SJCRH30 (cell line): ENCODE data around the gene ARHGEF35. TPM values are rescaled to one million over a fixed set of nuclear protein-coding genes. Genes with fewer than 3 reads are reported as not detected.
"Not testable (repeated sequence)": the region's sequence is repeated elsewhere in the genome, so short reads cannot be mapped to it uniquely, and the experiment has no call there.

Source experiments
- DNase-seq, 2 experiments: peaks; one replicate each; pipeline ENCODE4 v3.0.0-alpha.2; 2015 to 2020
- H3K27ac ChIP-seq: fragments of 250-450 bp; sonication (Bioruptor Pico); 2 replicates; pipeline ENCODE4 v1.5.1; 2020; ENCODE audit warnings: mild to moderate bottlenecking, moderate library complexity
- H3K27me3 ChIP-seq: fragments of 250-450 bp; sonication (Bioruptor Pico); 2 replicates; pipeline ENCODE4 v1.5.1; 2020; ENCODE audit warnings: mild to moderate bottlenecking, moderate library complexity
- H3K36me3 ChIP-seq: fragments of 250-450 bp; sonication (Bioruptor Pico); 2 replicates; pipeline ENCODE4 v1.5.1; 2020; ENCODE audit warnings: mild to moderate bottlenecking, moderate library complexity
- H3K4me1 ChIP-seq: fragments of 250-450 bp; sonication (Bioruptor Pico); 2 replicates; pipeline ENCODE4 v1.5.1; 2020; ENCODE audit warnings: mild to moderate bottlenecking, moderate library complexity
- H3K4me3 ChIP-seq: fragments of 250-450 bp; sonication (Bioruptor Pico); 2 replicates; pipeline ENCODE4 v1.5.1; 2020; ENCODE audit warnings: mild to moderate bottlenecking, moderate library complexity
- H3K9me3 ChIP-seq: fragments of 250-450 bp; sonication (Bioruptor Pico); replicated peaks from 2 replicates; pipeline ENCODE4 v1.5.1; 2020; ENCODE audit warnings: mild to moderate bottlenecking, moderate library complexity
- total RNA-seq: library from RNA; depleted of rRNA; stranded (reverse); fragments of >200 nt; shearing (Covaris generic); gene quantifications from 2 replicates; pipeline ENCODE4 v1.2.3, GENCODE V29; 2014; rRNA removed

Gene ARHGEF35
- total RNA-seq = not detected in 2 replicates

- not testable (repeated sequence) for DNase-seq, H3K4me3 ChIP-seq, H3K9me3 ChIP-seq, H3K4me1 ChIP-seq, H3K36me3 ChIP-seq, H3K27ac ChIP-seq, H3K27me3 ChIP-seq
Observed at GRCh38 chr7:144195212-144195872, at the start of gene ARHGEF35. ARHGEF35 (minus strand) TSS chr7:144195833; CDS start chr7:144188383, 7,450 bp downstream.

GRCh38 chr7:144245372-144245771 lies 49.7 kb upstream of the ARHGEF35 start:
- not testable (repeated sequence) for H3K4me1 ChIP-seq, H3K27me3 ChIP-seq, DNase-seq, H3K36me3 ChIP-seq, H3K4me3 ChIP-seq, H3K27ac ChIP-seq, H3K9me3 ChIP-seq

- H3K36me3 ChIP-seq, H3K9me3 ChIP-seq, H3K4me3 ChIP-seq, DNase-seq, H3K27ac ChIP-seq, H3K4me1 ChIP-seq, H3K27me3 ChIP-seq: not testable (repeated sequence)
Observed at GRCh38 chr7:144239365-144239764, 43.7 kb upstream of the ARHGEF35 start, which contains the start of gene OR2A42. OR2A42 (minus strand) TSS chr7:144239605; CDS start chr7:144232843, 6,762 bp downstream.

- H3K27me3 ChIP-seq, H3K9me3 ChIP-seq, H3K4me1 ChIP-seq, H3K36me3 ChIP-seq, H3K4me3 ChIP-seq, H3K27ac ChIP-seq, DNase-seq: not testable (repeated sequence)
Observed at GRCh38 chr7:144238530-144239082, 43.0 kb upstream of the ARHGEF35 start.

GRCh38 chr7:144233039-144233438 lies 37.4 kb upstream of the ARHGEF35 start:
- H3K27me3 ChIP-seq, H3K27ac ChIP-seq, DNase-seq, H3K4me1 ChIP-seq, H3K9me3 ChIP-seq, H3K36me3 ChIP-seq, H3K4me3 ChIP-seq: not testable (repeated sequence)

- not testable (repeated sequence) for H3K4me3 ChIP-seq, H3K4me1 ChIP-seq, DNase-seq, H3K9me3 ChIP-seq, H3K27ac ChIP-seq, H3K27me3 ChIP-seq, H3K36me3 ChIP-seq
Observed at GRCh38 chr7:144231027-144231426, 35.4 kb upstream of the ARHGEF35 start.

- H3K27ac ChIP-seq, H3K4me3 ChIP-seq, H3K4me1 ChIP-seq, H3K27me3 ChIP-seq, H3K36me3 ChIP-seq, H3K9me3 ChIP-seq, DNase-seq: not testable (repeated sequence)
Observed at GRCh38 chr7:144228810-144229209, 33.2 kb upstream of the ARHGEF35 start.

- not testable (repeated sequence) for DNase-seq, H3K4me3 ChIP-seq, H3K4me1 ChIP-seq, H3K27me3 ChIP-seq, H3K27ac ChIP-seq, H3K9me3 ChIP-seq, H3K36me3 ChIP-seq
Observed at GRCh38 chr7:144226866-144227265, 31.2 kb upstream of the ARHGEF35 start.

- not testable (repeated sequence) for DNase-seq, H3K9me3 ChIP-seq, H3K27me3 ChIP-seq, H3K4me3 ChIP-seq, H3K36me3 ChIP-seq, H3K4me1 ChIP-seq, H3K27ac ChIP-seq
Observed at GRCh38 chr7:144223675-144224074, 28.0 kb upstream of the ARHGEF35 start.

GRCh38 chr7:144220531-144220930 lies 24.9 kb upstream of the ARHGEF35 start:
- DNase-seq, H3K27me3 ChIP-seq, H3K4me3 ChIP-seq, H3K4me1 ChIP-seq, H3K36me3 ChIP-seq, H3K27ac ChIP-seq, H3K9me3 ChIP-seq: not testable (repeated sequence)

- DNase-seq, H3K27me3 ChIP-seq, H3K4me3 ChIP-seq, H3K9me3 ChIP-seq, H3K4me1 ChIP-seq, H3K27ac ChIP-seq, H3K36me3 ChIP-seq: not testable (repeated sequence)
Observed at GRCh38 chr7:144219149-144219548, 23.5 kb upstream of the ARHGEF35 start.

- not testable (repeated sequence) for H3K36me3 ChIP-seq, DNase-seq, H3K27me3 ChIP-seq, H3K4me3 ChIP-seq, H3K27ac ChIP-seq, H3K4me1 ChIP-seq, H3K9me3 ChIP-seq
Observed at GRCh38 chr7:144218581-144218980, 22.9 kb upstream of the ARHGEF35 start.

GRCh38 chr7:144217200-144217599 lies 21.6 kb upstream of the ARHGEF35 start:
- not testable (repeated sequence) for H3K4me3 ChIP-seq, DNase-seq, H3K27ac ChIP-seq, H3K27me3 ChIP-seq, H3K4me1 ChIP-seq, H3K9me3 ChIP-seq, H3K36me3 ChIP-seq

GRCh38 chr7:144205306-144205705 lies 9.7 kb upstream of the ARHGEF35 start:
- H3K27ac ChIP-seq, H3K36me3 ChIP-seq, H3K4me3 ChIP-seq, H3K4me1 ChIP-seq, H3K9me3 ChIP-seq, H3K27me3 ChIP-seq, DNase-seq: not testable (repeated sequence)

GRCh38 chr7:144203086-144203485 lies 7.5 kb upstream of the ARHGEF35 start:
- not testable (repeated sequence) for H3K4me3 ChIP-seq, H3K36me3 ChIP-seq, H3K4me1 ChIP-seq, H3K27me3 ChIP-seq, H3K27ac ChIP-seq, DNase-seq, H3K9me3 ChIP-seq

- not testable (repeated sequence) for H3K36me3 ChIP-seq, H3K4me1 ChIP-seq, DNase-seq, H3K27ac ChIP-seq, H3K27me3 ChIP-seq, H3K4me3 ChIP-seq, H3K9me3 ChIP-seq
Observed at GRCh38 chr7:144201978-144202377, 6.3 kb upstream of the ARHGEF35 start.
